ENCODE results near the gene EBF3.

Gene EBF3

DNA sequence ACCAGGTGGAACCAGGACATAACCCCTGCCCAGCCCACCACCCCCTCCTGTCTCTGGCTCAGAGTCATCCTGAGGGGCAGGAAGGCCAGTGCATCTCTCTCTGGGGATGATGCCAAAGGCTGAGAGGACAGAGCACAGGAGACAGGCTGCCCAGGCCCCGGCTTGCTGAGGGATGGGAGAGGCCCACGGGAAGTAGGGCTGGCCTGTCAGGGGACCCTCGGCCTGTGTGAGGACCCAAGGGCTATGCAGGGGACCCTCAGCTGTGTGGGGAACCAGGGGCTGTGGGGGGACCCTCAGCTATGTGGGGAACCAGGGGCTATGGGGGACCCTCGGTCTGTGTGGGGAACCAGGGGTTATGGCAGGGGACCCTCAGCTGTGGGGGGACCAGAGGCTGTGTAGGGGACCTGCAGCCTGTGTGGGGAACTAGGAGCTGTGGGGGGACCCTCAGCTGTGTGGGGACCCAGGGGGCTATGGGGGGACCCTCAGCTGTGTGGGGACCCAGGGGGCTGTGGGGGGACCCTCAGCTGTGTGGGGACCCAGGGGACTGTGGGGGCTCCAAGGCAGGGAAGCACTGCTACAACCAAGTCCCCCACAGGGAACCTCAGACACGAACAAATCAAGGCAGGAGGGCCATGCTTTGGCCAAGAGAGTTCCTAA, 27.7 kb downstream of the EBF3 start:
- Mint-ChIP-seq H3K4me3 (no peak overlapping the region), H3K27ac (no peak overlapping the region), H3K4me1 (ENCODE audit: low read depth) (no peaks in the 10 kb centered on the region), H3K27me3 (peaks cover 23% of the 10 kb centered on the region), H3K36me3 (ENCODE audit: low read depth) (no peaks in the 10 kb centered on the region), H3K9me3 (no peaks in the 10 kb centered on the region)
- no peak for DNase-seq

DNA sequence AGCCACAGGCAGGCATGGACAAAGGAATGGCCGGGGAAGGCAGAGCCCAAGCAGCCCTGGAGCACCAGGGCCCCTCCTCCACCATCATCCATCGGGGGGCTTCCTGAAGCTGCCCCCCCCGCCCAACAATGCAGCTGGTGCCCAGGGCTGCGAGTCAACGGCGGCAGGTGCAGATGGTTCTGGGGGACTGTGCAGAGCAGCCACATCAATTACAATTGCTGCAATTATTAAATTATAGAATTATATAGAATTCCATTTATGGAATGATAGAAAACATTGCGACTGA, 28.3 kb downstream of the EBF3 start:
- Mint-ChIP-seq H3K9me3 (no peaks in the 10 kb centered on the region), H3K36me3 (ENCODE audit: low read depth) (no peaks in the 10 kb centered on the region), H3K4me3 (no peak overlapping the region), H3K27ac (no peak overlapping the region), H3K27me3 (peaks cover 18% of the 10 kb centered on the region), H3K4me1 (ENCODE audit: low read depth) (no peaks in the 10 kb centered on the region)
- DNase-seq, result no peak

DNA sequence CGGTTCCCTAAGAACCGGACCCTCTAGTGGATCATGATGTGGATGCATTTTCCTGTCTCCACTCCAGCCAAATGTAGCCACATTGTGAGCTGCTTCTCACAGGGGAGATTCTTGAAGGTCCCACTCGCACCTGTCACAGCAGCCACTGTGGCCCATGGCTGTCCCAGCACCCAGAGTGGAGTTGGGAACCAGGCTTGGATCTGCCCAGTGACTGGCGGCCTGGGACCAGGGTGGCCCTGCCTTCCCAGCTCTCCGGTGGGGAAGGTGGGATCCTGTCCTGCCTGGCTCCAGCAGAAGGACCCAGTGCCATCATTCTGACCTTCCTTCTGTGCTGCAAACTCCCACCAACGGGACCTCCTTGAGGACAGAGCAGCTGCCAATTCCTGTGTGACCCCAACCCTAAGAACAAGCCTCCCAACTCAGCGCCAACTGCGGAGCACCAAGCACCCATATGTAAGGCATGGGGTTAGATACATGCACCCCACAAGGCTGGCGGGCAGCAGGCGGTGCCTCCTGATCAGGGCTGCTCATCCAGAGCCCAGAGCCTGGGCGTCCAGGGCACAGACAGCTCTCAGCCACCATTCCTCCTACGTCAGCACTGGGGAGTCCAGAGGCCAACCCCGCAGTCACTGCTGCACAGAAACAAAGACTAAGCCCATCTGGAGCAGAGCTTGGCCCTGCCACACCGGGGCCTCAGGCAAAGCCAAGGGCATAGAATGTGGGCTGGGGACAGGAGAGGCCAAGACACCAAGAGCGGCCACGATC, 28.8 kb downstream of the EBF3 start:
- no peak overlapping the region for H3K27ac Mint-ChIP-seq

DNA sequence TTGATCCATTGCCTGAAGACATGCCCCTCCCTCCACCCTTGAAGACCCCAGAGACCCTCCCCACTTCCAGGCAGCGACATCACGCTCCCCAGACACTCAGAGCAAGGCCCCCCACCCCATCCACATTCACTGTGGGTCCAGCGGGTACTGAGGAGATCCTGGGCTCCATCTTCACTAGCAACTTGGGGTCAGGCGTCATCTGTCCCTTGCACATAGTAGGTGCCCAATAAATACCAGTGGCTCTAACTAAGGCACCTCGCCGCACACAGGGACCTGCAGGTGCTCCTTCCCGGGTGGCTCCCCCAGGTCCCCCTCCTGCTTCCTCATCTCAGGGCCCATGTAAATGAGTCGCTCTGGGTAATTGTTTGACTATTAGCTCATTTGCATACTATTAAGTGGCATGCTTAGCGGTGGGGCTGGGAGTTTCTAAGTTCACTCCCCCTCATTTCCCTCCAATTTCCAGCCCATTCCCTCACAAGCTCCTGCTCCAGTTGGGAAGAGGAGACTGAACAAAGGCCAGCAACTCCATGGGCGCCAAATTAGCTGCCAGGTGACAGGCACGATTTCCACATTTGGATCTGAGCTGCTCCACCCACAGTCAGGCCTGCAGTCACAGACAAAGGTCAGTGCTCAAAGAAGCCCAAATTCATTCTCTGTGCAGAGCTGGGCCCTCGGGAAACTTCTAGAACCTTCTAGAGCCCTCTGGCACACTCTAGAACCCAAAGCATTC, 29.7 kb downstream of the EBF3 start:
- Mint-ChIP-seq H3K4me3 (no peak overlapping the region), H3K36me3 (ENCODE audit: low read depth) (no peaks in the 10 kb centered on the region), H3K27ac (no peak overlapping the region), H3K4me1 (ENCODE audit: low read depth) (no peaks in the 10 kb centered on the region), H3K9me3 (no peaks in the 10 kb centered on the region), H3K27me3 (peaks cover 14% of the 10 kb centered on the region)
- no peak for DNase-seq

More for the DNA sequence above, 28.8 kb downstream of the EBF3 start:
- peaks cover 17% of the 10 kb centered on the region for H3K27me3 Mint-ChIP-seq
- no peaks in the 10 kb centered on the region for H3K4me1 Mint-ChIP-seq (ENCODE audit: low read depth)
- H3K36me3 Mint-ChIP-seq (ENCODE audit: low read depth), result no peaks in the 10 kb centered on the region
- no peak for DNase-seq
- H3K9me3 Mint-ChIP-seq, result no peaks in the 10 kb centered on the region
- H3K4me3 Mint-ChIP-seq, result no peak overlapping the region

DNA sequence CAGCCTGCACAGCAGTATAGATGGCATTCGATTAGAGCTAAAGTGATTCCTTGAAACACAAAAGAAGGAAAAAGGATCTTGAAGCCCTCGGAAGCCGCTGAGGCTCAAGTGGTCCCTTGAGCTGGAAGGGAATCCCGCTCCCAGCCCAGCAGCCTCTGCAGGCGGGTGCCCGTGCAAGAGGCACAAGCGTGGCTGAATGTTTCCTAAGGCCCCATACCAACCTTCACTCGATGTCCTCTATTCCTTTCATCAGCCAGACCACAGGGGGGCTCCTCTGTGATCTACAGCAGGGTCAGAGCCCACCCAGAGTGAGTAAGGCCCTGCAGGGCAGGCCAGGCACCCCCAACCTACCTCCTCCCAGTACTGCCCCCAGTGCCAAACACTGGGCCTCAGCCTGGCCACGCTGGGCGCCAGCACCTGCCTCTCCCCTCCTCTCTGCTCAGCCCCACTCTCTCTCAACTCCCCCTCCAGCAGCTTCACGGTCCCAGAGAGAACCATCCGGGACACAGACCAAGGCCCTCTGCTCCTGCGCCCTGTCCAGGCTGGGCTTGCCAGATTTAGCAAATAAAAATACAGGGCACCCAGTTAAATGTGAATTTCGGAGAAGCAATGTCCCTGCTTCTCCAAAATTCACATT, 30.5 kb downstream of the EBF3 start:
- H3K27me3 Mint-ChIP-seq, result peaks cover 9% of the 10 kb centered on the region
- no peaks in the 10 kb centered on the region for H3K9me3 Mint-ChIP-seq
- no peak for DNase-seq
- H3K4me1 Mint-ChIP-seq (ENCODE audit: low read depth), result no peaks in the 10 kb centered on the region
- H3K4me3 Mint-ChIP-seq, result no peak overlapping the region
- H3K36me3 Mint-ChIP-seq (ENCODE audit: low read depth), result no peaks in the 10 kb centered on the region
- no peak overlapping the region for H3K27ac Mint-ChIP-seq

DNA sequence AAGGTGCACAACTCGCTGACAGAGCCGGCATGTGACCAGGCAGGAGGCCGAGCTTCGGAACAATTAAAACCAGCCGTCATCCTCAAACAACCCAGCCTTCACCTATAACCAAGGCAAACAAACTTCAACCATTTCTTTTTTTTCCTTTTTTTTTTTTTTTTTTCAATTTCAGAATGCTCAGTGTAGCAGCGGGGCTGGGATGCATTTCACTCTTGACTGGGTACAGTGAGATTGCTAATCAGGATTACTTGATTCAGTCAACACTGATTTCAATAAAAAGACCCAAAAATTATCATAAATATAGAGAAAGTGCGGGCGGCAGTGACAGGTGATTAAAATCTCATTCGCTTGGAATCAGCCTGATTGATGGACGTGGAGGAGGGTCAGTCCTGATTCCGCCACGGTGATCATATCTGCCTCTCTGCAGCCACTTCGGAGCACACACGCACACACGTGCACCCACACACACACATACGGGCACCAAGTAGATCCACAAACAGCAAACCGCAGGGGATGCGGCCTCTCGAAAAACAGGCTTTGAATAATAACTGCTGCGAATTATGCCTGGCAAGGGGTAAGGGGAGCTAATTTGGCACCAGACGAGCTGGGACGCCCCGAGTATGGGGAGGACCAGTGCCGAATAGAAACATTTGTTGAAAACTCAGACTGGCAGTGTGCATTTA, 31.2 kb downstream of the EBF3 start:
- no peak overlapping the region for H3K4me3 Mint-ChIP-seq
- no peaks in the 10 kb centered on the region for H3K9me3 Mint-ChIP-seq
- H3K4me1 Mint-ChIP-seq (ENCODE audit: low read depth), result no peaks in the 10 kb centered on the region

DNA sequence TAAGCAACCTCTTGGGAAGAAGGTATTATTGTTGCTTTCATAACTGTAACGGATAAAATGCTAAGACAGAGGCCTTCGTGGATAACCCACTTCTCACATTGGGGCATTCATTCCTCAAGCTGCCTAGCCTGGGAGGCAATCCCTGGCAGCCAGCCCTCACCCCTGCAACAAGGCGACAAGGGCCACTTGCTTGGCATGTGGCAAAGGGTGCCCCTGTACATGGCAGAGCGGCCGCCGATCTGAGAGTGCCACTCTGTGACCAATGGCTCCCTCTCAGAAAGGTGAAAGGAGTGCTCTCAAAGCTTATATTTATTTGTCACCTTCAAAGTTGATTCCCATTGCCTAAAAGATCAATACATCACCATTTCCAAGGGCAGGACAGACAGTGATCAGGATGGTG, 31.9 kb downstream of the EBF3 start:
- DNase-seq, result no peak
- Mint-ChIP-seq H3K27ac (no peak overlapping the region), H3K36me3 (ENCODE audit: low read depth) (no peaks in the 10 kb centered on the region), H3K9me3 (no peaks in the 10 kb centered on the region), H3K27me3 (peaks cover 11% of the 10 kb centered on the region), H3K4me3 (no peak overlapping the region), H3K4me1 (ENCODE audit: low read depth) (no peaks in the 10 kb centered on the region)

More for the DNA sequence above, 31.2 kb downstream of the EBF3 start:
- Mint-ChIP-seq H3K36me3 (ENCODE audit: low read depth) (no peaks in the 10 kb centered on the region), H3K27me3 (peaks cover 9% of the 10 kb centered on the region), H3K27ac (no peak overlapping the region)
- no peak for DNase-seq

DNA sequence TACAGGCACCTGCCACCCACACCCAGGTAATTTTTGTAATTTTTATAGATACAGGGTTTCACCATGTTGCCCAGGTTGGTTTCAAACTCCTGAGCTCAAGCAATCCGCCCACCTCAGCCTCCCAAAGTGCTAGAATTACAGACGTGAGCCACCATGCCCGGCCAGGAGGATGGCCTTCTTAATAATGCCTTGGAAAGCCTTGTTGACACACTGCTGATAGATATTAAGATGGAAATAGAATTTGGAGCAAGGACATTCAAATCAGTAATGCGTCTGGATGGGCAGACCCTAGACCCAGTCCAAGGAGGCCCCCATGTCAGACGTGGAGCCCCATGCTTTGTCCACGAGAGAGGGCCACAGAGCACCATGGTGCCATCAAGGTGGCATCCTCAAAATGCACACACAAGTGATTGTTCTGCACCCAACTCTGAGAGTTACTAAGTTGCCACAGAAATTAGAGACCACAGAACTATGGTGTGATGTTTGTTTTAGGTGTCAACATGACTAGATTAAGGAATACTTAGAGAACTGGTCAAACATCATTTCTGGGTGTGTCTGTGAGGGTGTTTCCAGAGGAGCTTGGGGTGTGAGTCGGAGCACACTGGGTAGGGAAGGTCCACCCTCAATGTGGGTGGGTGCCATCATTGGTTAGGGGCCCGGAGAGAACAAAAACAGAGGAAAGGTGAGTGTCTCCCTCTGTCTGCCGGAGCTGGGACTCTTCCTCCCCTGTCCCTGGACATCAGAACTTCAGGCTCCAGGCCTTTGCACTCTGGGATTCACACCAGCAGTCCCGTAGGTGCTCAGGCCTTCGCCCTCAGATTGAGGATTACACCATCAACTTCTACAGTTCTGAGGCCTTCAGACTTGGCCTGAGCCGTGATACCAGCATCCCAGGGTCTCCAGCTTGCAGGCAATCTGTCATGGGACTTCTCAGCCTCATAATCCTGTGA, 34.5 kb downstream of the EBF3 start:
- Mint-ChIP-seq H3K36me3 (ENCODE audit: low read depth) (no peaks in the 10 kb centered on the region), H3K27ac (no peak overlapping the region), H3K27me3 (peaks cover 7% of the 10 kb centered on the region), H3K4me3 (no peak overlapping the region), H3K9me3 (no peaks in the 10 kb centered on the region), H3K4me1 (ENCODE audit: low read depth) (no peaks in the 10 kb centered on the region)
- DNase-seq, result no peak

DNA sequence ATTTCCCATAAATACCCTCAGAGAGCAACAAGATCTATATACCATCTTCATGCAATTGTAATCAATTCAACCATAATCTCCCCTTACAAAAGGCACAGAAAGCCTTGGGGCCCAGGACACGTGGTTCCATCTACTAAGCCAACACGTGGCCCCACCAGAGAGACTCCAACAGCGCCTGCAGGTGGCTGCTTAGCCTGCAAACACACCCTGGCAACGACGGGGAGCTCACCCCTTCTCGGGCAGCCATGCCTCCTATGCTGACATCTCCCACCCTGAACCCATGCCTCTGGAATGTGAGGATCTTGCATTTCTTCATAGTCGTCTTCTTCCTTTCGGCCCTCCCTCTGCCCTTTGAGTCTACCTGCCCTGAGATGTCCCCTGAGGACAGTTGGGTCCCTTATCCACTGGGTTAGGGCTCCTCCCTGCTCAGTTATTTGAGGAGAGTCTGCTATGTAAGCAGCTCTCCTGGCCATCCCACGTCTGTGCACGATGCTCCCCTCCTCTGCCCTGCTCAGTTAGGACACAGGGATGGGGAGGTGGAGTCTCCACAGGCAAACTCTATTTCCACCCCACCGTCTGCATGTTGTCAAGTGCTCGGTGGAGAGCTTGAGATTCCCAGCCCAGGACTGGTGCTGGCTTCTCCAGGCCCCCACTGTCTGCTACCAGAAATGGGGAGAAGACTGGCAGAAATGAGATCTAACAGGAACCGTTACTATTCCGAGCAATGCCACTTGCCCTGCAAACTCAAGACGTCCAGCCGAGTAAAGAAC, 36.5 kb downstream of the EBF3 start:
- no peaks in the 10 kb centered on the region for H3K36me3 Mint-ChIP-seq (ENCODE audit: low read depth)
- H3K4me3 Mint-ChIP-seq, result no peak overlapping the region
- H3K9me3 Mint-ChIP-seq, result no peaks in the 10 kb centered on the region
- H3K27ac Mint-ChIP-seq, result no peak overlapping the region
- no peaks in the 10 kb centered on the region for H3K4me1 Mint-ChIP-seq (ENCODE audit: low read depth)
- H3K27me3 Mint-ChIP-seq, result peaks cover 3% of the 10 kb centered on the region
- no peak for DNase-seq

DNA sequence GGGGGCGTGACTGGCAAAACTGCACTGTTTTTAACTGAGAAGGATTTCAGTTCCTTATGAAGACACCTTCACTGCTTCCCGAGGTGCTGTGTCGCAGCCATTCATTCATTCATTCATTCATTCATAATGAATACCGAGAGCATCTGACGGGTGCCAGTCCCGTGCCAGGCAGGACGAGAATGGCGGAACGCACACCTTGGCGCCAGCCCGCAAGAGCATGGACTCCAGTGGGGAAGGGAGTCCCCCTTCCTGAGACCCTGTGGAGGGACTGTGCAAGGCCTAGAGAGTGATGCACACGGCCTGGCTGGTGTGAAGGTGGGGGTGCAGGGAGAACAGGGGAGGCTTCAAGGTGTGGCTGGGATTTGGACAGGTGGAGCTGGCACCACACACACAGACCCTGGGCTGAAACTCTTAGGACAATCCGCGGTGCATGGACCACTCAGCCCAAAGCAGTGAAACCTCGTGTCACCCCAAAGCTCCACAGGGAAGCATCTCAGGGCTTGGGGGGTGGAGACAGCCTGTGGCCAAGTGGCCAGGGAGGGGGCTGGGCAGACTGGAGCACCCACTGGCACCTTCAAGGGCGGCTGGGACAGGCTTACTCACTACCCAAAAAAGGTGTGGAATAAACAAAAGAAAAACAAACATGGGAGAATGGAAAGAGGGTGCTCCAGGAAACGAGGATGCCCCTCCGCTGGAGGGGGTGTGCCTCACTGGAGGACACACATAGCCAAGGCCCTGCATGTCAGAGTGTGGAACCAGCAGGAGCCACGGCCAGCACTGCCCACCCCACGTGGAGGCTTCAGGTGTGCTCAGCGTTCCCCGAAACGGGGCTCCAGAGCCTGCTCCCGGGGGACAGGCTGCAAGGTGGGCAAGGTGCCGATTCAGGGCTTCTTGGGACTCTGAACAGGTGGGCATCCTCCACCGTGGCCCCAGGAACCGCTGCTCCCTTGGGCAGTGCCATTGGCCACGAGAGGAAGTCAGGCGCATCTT, 37.7 kb downstream of the EBF3 start:
- Mint-ChIP-seq H3K4me3 (no peak overlapping the region), H3K4me1 (ENCODE audit: low read depth) (no peaks in the 10 kb centered on the region), H3K36me3 (ENCODE audit: low read depth) (no peaks in the 10 kb centered on the region), H3K27ac (no peak overlapping the region), H3K27me3 (peaks cover 3% of the 10 kb centered on the region), H3K9me3 (no peaks in the 10 kb centered on the region)
- DNase-seq, result no peak

DNA sequence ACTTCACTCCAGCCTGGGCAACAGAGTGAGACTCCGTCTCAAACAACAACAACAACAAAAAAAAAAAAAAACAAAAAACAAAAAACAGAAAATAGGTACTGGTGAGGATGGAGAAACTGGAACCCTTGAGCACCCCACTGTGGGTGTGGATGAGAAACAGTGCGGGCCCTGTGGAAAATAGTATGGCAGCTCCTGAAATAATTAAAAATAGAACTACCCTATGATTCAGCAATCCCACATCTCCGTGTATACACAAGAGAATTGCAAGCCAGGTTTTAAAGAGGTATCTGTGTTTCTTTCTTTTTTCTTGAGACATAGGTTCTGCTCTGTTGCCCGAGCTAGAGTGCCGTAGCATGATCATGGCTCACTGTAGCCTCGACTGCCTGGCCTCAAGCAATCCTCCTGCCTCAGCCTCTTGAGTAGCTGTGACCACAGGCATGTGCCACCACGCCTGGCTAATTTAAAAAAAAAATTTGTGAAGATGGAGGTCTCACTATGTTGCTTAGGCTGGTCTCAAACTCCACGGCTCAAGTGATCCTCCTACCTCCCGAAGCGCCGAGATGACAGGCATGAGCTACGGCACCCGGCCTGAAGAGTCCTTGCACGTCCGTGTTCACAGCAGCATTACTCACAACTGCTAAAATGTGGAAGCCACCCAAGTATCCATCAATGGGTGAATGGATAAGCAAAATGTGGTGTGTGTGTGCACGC, 39.5 kb downstream of the EBF3 start:
- Mint-ChIP-seq H3K27me3 (peaks cover 3% of the 10 kb centered on the region), H3K36me3 (ENCODE audit: low read depth) (no peaks in the 10 kb centered on the region), H3K4me1 (ENCODE audit: low read depth) (no peaks in the 10 kb centered on the region), H3K4me3 (no peak overlapping the region), H3K9me3 (no peaks in the 10 kb centered on the region), H3K27ac (no peak overlapping the region)
- DNase-seq, result no peak

Measured in activated T-cell treated with anti-CD3 and anti-CD28 coated beads, Interleukin-2, amount 50 U/mL, for 24 hours (primary cell).